ENCODE measurements around the gene SUGCT.
"Not testable (repeated sequence)": the region's sequence is repeated elsewhere in the genome, so short reads cannot be mapped to it uniquely, and the experiment has no call there.

SUGCT gene

GRCh38 chr7:40332516-40332915, 197.7 kb downstream of the SUGCT start:
- DNase-seq, result no peak

GRCh38 chr7:40341836-40342235, 207.0 kb downstream of the SUGCT start:
- DNase-seq, result no peak

GRCh38 chr7:40346554-40346953, 211.7 kb downstream of the SUGCT start:
- DNase-seq, result no peak

- DNase-seq, result no peak
Measured at GRCh38 chr7:40348126-40348728, 213.4 kb downstream of the SUGCT start.

- no peak for DNase-seq
Measured at GRCh38 chr7:40350100-40350499, 215.3 kb downstream of the SUGCT start.

- DNase-seq, result no peak
Measured at GRCh38 chr7:40354711-40355110, 219.9 kb downstream of the SUGCT start.

GRCh38 chr7:40356312-40356711, 221.5 kb downstream of the SUGCT start:
- no peak for DNase-seq

GRCh38 chr7:40356871-40357709, 222.3 kb downstream of the SUGCT start:
- DNase-seq, result no peak

GRCh38 chr7:40369641-40370277, 235.0 kb downstream of the SUGCT start:
- DNase-seq, result no peak

GRCh38 chr7:40371806-40372440, 237.1 kb downstream of the SUGCT start:
- no peak for DNase-seq

- DNase-seq, result no peak
Measured at GRCh38 chr7:40374575-40374974, 239.8 kb downstream of the SUGCT start.

GRCh38 chr7:40380111-40380510, 245.3 kb downstream of the SUGCT start:
- DNase-seq, result no peak

GRCh38 chr7:40382145-40382544, 247.3 kb downstream of the SUGCT start:
- no peak for DNase-seq

GRCh38 chr7:40393660-40394059, 258.9 kb downstream of the SUGCT start:
- DNase-seq, result no peak

GRCh38 chr7:40394400-40394799, 259.6 kb downstream of the SUGCT start:
- no peak for DNase-seq

- DNase-seq, result no peak
Measured at GRCh38 chr7:40400525-40400924, 265.7 kb downstream of the SUGCT start.

GRCh38 chr7:40401406-40401805, 266.6 kb downstream of the SUGCT start:
- DNase-seq, result no peak

GRCh38 chr7:40402661-40403060, 267.9 kb downstream of the SUGCT start:
- DNase-seq, result no peak

- DNase-seq, result no peak
Measured at GRCh38 chr7:40403703-40404476, 269.1 kb downstream of the SUGCT start.

GRCh38 chr7:40405991-40406390, 271.2 kb downstream of the SUGCT start:
- DNase-seq, result no peak

- no peak for DNase-seq
Measured at GRCh38 chr7:40412323-40412722, 277.5 kb downstream of the SUGCT start.

GRCh38 chr7:40414704-40415103, 279.9 kb downstream of the SUGCT start:
- not testable (repeated sequence) for DNase-seq

GRCh38 chr7:40418448-40418847, 283.6 kb downstream of the SUGCT start:
- no peak for DNase-seq
